K562 treated with DMSO at 1 percent for 24 hours (cell line): ENCODE results near the gene PLPPR2. TPM values are rescaled to one million over a fixed set of nuclear protein-coding genes. Genes with fewer than 3 reads are reported as not detected.

ENCODE experiments used
- total RNA-seq: library from RNA; unstranded; fragments of 300-600 nt; gene quantifications from 2 replicates; pipeline ENCODE4 v1.2.3, GENCODE V29; 2022; ENCODE audit warnings: low read depth; ENCODE audit not compliant: insufficient read depth

PLPPR2 gene, protein sequence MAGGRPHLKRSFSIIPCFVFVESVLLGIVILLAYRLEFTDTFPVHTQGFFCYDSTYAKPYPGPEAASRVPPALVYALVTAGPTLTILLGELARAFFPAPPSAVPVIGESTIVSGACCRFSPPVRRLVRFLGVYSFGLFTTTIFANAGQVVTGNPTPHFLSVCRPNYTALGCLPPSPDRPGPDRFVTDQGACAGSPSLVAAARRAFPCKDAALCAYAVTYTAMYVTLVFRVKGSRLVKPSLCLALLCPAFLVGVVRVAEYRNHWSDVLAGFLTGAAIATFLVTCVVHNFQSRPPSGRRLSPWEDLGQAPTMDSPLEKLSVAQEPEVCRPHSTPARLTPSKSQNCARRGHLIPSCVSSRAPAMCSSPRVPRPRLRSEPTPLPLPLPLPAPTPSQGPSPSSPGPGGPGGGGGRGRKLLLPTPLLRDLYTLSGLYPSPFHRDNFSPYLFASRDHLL
- 41.0 and 41.2 TPM in 2 replicates for total RNA-seq

GRCh38 chr19:11355160-11356073 is at the start of gene PLPPR2:
TSS of gene PLPPR2 (plus strand) at chr19:11355432. CDS start at chr19:11357674, 2,242 bp downstream.

DNA sequence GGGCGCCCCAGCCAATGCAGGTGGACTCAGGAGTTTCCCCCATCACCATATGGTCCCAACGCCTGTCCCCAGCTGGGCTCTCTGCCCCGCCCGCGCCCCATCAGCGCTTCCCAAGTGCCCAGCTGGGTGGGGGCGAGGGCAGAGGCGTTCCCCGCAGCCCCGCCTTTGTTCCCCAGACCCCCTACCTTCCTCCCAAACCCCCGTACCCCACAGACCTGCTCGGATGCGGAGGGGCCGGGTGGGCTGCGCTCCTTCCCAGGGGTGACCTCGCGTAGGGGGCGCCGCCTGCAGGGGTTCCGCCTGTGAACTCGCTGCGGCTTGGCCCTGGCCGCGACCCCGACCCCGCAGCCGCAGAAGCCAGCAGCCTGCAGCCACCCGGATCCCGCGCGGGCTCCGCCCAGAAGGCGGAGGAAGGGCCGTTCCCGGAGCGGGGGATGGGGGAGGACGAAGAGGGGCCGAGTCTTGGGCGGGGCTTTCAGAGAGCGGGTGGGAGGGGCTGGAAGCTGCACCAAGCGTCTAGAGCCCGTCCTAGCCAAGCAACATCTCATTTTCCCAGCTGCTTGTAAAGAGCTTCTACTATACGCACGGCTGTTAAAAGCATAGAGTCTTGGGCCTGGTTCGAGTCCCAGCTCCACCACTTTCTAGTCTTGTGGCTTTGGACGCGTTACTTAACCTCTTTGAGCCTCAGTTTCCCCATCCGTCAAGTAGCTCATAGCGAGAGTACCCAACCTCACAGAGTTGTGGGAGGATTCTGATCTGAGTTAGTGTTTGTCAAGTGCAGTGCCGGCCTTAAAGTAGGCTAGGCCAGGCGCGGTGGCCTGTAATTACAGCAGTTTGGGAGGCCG is 15.8 kb upstream of the PLPPR2 start, which contains the start of gene RAB3D:
TSS of gene RAB3D (minus strand) at position 404 of the 845 bp plus-strand sequence. CDS start 2,258 bp downstream, outside the sequence.

GRCh38 chr19:11346104-11346940 is 8.9 kb upstream of the PLPPR2 start, which contains the start of the genes CCDC159 and TMEM205:
TSS of gene CCDC159 (plus strand) at chr19:11346519. CDS start at chr19:11346607, 88 bp downstream.
TSS of gene TMEM205 (minus strand) at chr19:11346268. CDS start at chr19:11345619, 649 bp downstream.

DNA sequence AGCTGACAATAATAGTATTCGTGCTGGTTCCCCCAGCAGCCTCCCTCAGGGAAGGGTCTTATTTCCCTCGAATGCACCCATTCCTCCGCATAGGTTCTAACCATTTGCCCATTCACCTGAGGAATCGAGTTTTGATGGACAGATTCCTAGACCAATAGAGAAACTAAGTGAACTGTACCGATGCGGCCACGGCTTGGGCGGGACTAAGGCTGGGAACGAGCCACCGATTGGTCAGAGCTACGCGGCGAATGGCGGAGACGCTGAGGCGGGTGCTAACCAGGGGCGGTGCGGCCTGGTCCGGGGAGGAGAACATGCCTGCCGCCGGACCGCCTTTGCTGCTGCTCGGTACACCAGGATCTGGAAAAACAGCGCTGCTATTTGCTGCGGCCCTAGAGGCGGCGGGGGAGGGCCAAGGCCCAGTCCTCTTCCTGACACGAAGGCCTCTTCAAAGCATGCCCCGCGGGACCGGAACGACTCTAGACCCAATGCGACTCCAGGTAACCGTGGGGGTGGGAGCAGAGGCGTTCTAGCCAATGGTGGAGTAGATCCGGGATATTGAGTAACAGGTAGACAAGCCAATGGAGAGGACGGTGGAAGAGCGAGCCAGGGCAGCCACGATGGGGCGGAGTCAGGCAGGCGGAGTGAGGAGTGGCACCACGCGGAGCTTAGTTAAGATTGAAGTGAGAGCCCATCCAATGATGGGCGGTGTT is 19.4 kb downstream of the PLPPR2 start, which contains the start of gene SWSAP1:
TSS of gene SWSAP1 (plus strand) at position 234 of the 710 bp plus-strand sequence. CDS start at position 249, 15 bp downstream.

Other genes starting within 250 kb of the PLPPR2 start
- gene SPC24, start 199.7 kb upstream of the PLPPR2 start, total RNA-seq = 40.1 and 40.5 TPM in 2 replicates
- 44.3 and 58.6 TPM in 2 replicates for gene KANK2, start 157.9 kb upstream of the PLPPR2 start, total RNA-seq
- not detected in 2 replicates for gene ANGPTL8, start 115.8 kb upstream of the PLPPR2 start, total RNA-seq
- gene DOCK6, start 92.9 kb upstream of the PLPPR2 start, total RNA-seq = 12.1 and 12.5 TPM in 2 replicates
- gene TSPAN16, start 59.3 kb upstream of the PLPPR2 start, total RNA-seq = not detected in 2 replicates
- 5.1 and 5.7 TPM in 2 replicates for gene RAB3D, start 15.8 kb upstream of the PLPPR2 start, total RNA-seq
- 107 and 112 TPM in 2 replicates for gene TMEM205, start 9.2 kb upstream of the PLPPR2 start, total RNA-seq
- gene CCDC159, start 8.9 kb upstream of the PLPPR2 start, total RNA-seq = 14.3 and 19.7 TPM in 2 replicates
- gene SWSAP1, start 19.2 kb downstream of the PLPPR2 start, total RNA-seq = 3.0 and 5.2 TPM in 2 replicates
- 14.7 and 15.9 TPM in 2 replicates for gene EPOR, start 28.9 kb downstream of the PLPPR2 start, total RNA-seq
- 1.6 and 2.7 TPM in 2 replicates for gene RGL3, start 63.9 kb downstream of the PLPPR2 start, total RNA-seq
- gene ODAD3, start 79.7 kb downstream of the PLPPR2 start, total RNA-seq = 0.50 and 1.2 TPM in 2 replicates
- gene PRKCSH, start 80.2 kb downstream of the PLPPR2 start, total RNA-seq = 404 and 415 TPM in 2 replicates
- gene ELAVL3, start 125.6 kb downstream of the PLPPR2 start, total RNA-seq = 0.05 TPM in 1 of 2 replicates, not detected in the other
- 11.6 and 20.0 TPM in 2 replicates for gene ZNF653, start 150.4 kb downstream of the PLPPR2 start, total RNA-seq
- gene ECSIT, start 173.7 kb downstream of the PLPPR2 start, total RNA-seq = 46.1 and 50.7 TPM in 2 replicates
- gene CNN1, start 183.4 kb downstream of the PLPPR2 start, total RNA-seq = 4.3 and 7.9 TPM in 2 replicates
- gene ELOF1, start 203.8 kb downstream of the PLPPR2 start, total RNA-seq = 141 and 149 TPM in 2 replicates
- 26.9 and 28.5 TPM in 2 replicates for gene ACP5, start 222.2 kb downstream of the PLPPR2 start, total RNA-seq
- 9.0 and 9.4 TPM in 2 replicates for gene ZNF627, start 242.1 kb downstream of the PLPPR2 start, total RNA-seq